NCI-H446 (cell line): ENCODE results near the gene MED28.
"Not testable (repeated sequence)": the region's sequence is repeated elsewhere in the genome, so short reads cannot be mapped to it uniquely, and the experiment has no call there.

Source experiments
- DNase-seq, 2 experiments: peaks; one replicate each; lab custom pipeline; 2025; lab: John Stamatoyannopoulos, UW

MED28 gene

GRCh38 chr4:17614416-17615299 is at the start of gene MED28:
Gene MED28, plus strand, starts transcription at chr4:17614641. Its CDS starts 14 bp downstream, at chr4:17614655.
- peak; percentile 80 to 89 for DNase-seq

DNA sequence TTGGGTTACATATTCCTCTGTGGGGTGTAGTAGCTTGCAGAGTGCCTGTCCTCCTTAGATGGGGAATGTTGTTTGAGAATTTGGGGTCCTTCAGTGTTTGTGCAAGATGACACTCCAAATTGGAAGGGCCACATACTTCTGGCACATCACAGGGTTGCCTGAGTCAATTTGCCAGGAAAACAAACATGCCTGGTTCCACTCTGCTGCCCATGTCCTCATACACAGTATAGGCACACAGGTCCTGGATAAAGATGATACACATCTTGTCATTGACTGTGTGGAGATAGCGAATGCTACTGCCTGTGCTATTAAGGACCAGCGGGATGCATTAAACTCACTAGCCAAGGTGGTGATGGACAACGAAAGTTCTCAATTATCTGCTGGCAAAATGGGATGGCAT is 48.6 kb upstream of the MED28 start:
- DNase-seq: no peak

- DNase-seq: no peak
Observed at GRCh38 chr4:17567271-17567670, 47.2 kb upstream of the MED28 start.

DNA sequence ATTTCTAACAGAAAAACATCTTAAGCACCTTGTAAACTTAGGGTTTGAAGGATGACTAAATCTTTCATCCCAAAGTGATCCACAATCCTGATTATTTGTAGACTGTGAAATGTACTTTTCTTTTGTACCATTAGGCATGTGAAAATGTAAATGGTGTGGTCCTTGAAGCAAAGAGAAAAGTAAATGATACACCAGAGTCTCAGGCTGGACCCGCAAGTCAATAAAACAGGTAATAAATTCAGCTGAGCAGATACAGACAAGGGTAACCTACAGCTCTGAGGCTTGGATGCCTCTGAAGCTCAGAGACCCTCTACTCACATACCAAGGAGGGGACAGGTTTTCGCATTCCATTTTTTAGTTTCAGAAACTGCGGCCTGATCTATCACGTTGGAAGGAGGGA is 40.2 kb upstream of the MED28 start:
- DNase-seq: no peak

GRCh38 chr4:17575177-17575576 is 39.3 kb upstream of the MED28 start:
- not testable (repeated sequence) for DNase-seq

DNA sequence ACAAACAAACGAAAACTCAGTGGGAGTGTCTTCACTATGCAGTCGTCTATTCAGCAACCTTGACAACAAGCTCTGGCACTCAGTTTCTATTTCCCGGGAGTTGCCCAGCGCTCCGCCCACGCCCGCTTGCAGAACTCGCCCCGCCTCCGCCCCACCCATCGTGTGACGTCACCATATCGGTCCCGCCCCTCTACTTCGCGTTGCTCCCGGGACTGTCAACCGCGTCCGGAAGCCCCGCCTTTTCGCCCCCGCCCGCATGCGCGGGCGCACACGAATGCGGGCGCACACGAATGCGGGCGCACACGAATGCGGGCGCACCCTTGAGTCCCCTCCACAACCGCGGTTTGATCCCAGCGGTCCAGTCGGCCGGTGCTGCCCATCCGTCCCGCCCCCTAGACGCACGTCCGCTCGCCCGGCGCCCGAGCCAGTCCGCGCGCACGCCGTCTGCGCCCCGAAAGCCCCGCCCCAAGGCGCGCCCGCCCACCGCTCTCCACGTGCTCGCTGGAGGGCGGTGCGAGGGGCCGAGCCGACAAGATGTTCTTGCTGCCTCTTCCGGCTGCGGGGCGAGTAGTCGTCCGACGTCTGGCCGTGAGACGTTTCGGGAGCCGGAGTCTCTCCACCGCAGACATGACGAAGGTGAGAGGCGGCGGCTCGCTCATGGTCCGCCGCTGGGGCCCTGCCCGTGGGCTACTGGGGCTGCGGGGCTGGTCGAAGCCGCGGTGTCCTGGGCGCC is 37.3 kb upstream of the MED28 start, which contains the start of gene LAP3:
Gene LAP3, plus strand, starts transcription at position 267 of the 733 bp plus-strand sequence. Its CDS starts 268 bp downstream, at position 535.
- DNase-seq: peak; percentile 74 to 88

DNA sequence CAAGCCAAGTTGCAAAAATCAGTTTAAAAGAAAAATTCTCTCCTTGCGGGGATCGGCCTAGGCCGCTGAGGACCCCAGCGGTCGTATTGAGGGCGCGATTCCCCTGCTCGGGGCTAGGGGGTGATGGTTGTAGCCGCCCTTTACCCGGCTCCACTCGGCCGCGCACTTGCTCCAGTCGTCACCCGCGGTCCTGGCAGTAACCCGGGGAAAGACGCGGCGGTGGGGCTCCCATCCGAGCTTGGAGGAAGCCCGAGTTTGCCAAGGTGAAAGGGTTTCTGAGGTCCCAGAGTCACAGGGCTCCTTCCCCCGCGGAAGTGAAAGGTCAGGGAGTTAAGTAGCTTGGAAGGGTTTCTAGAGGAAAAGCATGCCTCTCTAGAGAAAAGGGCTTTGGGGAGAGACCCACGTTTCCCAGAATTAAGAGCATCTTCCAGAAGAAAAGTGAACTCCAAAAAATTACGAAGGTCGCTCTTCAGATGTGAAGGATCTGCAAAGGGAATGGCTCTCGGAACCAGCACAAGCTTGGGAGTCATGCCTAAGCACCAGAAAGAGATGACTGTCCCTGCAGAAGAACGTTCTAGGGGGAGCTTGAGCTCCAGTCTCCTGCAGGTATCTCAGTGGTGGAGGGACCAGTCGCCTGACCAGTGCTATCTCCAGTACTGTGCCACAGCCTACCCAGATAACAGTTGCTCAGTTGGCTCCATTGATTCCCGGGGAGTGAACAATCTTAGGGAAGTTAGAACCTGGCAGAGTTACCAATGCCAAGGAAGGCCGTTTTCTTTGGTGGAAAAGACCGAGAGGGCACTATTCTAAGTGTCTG is 36.6 kb upstream of the MED28 start:
- peak in 1 of 2 experiments; percentile 10 for DNase-seq

DNA sequence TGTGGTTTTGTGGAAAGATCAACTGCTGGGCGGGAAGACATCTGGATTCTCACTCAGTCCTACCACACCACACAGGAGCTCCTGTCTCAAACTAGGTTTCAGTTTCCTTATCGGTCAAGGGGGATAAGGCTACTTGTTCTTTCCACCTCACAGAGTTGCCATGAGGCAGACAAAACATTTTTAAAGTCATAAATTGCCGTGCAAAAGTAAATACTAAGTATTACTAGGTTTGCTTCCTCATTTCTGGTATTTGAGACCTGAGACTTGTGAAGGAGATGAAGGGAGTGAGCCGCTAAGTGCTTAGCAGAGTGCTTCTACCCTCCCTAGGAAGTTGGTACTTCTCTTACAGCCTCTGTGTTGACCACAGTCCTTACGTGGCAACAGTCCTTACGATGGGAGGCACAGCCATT is 36.0 kb upstream of the MED28 start:
- DNase-seq: no peak

- DNase-seq: no peak
Observed at GRCh38 chr4:17580969-17581368, 33.5 kb upstream of the MED28 start.

- peak; percentile 31 to 62 for DNase-seq
Observed at GRCh38 chr4:17583276-17583675, 31.2 kb upstream of the MED28 start.

GRCh38 chr4:17583941-17584340 is 30.5 kb upstream of the MED28 start:
- DNase-seq: peak; percentile 37 to 69

GRCh38 chr4:17584521-17585213 is 29.8 kb upstream of the MED28 start:
- DNase-seq: peak; percentile 35 to 70

DNA sequence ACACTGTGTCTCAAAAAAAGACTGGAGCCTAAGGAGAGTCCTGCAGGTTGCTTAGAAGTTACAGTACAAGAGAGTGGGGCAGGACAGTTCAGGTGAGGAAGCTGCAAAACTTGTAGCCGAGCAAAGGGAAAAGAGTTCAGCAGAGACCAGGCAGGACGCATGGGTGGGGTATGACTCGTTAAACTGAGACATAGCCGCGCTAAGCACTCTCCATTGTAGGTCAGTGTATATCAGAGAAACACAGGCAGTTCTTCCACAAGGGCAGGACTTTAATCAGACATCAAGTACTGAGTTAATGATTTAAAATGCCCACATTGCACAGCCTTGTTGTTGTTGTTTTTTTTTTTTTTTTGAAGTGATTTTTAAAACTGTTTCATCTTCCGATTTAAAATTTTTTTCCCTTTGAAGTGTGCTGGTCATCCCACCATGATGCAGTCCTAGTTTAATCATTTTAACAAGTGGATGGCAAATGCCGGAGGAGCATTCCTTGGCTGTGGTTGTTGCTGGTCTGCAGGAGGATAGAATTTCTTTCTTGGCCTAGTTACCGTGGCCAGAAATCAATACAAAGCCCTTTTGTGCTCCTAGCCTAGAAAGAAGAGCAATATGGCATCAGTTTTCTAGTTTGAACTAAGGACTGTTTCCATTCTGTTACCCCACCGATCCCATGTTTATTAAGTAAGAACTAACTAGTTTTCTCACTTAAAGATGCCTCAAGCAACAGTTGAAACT is 27.2 kb upstream of the MED28 start:
- no peak for DNase-seq

GRCh38 chr4:17589355-17589754 is 25.1 kb upstream of the MED28 start:
- no peak for DNase-seq

GRCh38 chr4:17595471-17596005 is 18.9 kb upstream of the MED28 start:
- DNase-seq: no peak

DNA sequence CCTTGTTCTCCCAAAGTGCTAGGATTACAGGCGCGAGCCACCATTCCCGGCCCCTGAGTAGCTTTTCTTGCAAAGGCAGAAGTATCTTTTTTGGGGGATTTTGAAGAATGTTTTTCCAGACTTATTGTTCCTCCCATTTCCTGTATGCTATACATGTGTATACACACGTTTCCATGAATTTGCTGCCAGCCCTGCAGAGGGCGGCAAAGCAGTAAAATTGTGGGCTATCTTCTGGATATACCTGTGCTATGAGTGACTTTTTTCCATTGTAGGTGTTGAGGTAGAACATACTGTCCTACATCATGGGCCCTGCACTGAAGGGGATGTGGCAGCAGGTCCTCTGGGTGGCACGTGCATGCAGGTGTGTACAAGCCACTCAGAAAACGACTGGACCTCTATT is 16.9 kb upstream of the MED28 start:
- DNase-seq: no peak

GRCh38 chr4:17599826-17600225 is 14.6 kb upstream of the MED28 start:
- no peak for DNase-seq

DNA sequence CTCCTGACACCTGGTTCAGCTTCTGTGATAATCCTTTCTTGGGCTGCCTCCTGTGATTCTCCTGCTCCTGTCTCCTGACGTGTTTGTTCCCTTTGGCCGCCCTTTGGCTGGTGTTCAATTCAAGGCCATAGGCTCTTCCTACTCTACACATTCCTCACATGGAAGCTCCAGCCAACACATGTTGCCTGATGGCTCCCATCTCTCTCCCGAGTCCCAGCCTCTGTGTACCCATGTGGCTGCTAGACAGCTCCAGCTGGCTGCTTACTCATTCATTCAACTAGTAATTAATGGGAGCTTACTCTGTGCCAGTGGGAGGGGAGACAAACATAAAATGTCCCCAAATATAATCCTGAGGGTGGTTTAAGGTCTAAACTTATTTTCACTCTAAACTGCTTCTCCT is 9.2 kb upstream of the MED28 start:
- DNase-seq: peak in 1 of 2 experiments; percentile 0

DNA sequence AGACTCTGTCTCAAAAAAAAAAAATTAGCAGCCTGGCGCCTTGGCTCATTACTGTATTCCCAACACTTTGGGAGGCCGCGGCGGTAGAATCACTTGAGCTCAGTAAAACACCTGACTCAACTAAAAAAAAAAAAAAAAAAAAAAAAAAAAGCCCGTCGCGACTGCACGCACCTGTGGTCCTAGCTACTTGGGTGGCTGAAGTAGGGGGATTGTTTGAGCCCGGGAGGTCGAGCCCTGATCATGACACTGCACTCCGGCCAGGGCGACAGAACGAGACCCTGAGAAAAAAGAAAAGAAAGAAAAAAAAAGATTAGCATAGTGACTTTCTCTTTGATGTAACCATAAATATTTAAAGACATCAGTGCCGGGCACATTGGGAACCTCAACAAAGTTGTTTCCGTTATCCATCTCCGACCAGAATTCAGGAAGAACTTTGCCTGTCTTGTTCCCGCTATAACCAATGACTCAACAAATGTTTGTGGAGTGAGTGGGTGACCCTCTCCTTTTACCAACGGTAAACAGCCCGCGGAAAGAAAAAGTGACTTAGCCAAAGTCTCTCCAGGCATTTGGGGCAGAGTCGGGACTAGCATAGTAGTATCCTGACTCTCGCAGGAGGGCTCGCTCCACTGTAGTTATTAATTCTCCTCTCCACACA is 553 bp upstream of the MED28 start:
- DNase-seq: peak in 1 of 2 experiments; percentile 24

DNA sequence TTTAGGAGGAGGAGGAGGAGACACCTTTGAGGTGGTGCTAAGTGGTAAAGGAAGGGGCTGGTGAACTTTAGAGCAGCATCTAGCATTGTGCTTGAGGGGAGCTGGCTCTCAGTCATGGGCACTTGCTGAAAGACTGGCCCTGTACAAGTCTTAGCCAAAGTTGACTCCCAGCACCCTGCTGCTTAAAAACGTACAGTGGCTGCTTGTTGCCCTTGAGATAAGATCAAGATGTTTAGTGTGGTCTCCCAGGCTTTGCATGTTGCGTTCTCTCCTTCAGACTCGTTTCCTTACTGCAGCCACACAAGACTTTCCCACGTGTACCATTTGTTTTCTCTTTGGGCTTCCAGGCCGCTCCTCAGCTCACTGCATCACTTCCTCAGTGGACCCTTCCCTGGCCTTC is 1.8 kb downstream of the MED28 start:
- no peak for DNase-seq
